NCI-H2171 treated with DMSO at 0.1 percent for 48 hours (cell line): ENCODE measurements around the gene PPFIA1.

Experiments
- DNase-seq: peaks from one replicate; lab custom pipeline; 2025; lab: John Stamatoyannopoulos, UW

Gene PPFIA1

DNA sequence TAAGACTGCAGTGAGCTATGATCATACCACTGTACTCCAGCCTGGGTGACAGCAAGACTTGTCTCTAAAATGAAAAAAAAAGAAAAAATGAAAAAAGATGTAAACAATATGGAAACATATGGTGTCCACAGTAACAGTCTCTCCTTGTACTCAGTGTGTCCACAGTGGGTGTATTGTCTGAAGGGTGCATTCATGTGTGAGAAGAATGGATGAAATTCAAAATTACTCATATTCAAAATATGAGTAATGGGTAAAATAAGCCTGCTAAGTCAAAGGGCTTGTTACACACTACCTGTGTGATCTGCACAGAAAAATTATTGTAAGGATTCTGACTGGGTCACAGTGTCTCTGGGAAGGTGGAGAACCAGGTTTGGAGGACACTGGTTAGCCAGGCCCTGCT, 26.9 kb downstream of the PPFIA1 start:
- DNase-seq = no peak

DNA sequence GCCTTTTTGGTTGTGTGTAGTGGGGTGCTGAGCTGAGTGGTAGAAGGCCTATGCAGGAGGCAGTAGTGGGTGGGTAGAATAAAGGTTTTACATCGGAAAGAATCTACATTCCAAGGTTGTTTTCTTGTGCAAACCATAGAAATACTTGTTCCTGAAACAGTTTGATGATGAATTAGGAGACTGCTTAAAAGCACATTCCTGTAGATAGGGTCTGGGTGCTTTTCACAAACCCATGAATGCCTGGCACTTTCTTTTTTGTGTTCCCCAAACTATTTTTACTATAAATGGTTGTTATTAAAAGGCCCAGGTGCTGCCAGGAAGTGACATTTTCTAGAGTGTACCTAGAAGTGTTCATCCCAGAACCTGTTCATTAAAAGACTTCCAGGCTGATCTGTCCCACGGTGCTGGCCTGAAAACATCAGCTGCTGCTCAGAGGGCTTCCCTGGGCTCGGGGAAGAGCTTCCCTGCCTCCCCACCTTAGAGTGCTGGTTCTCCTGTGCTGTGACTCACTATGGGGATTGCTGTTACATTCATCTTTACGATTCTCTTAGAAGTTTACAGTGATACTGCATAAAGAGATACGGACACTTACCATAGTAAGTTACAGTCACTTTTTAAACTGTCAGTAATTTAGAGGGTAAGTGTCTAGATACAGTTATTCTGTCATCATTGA, 27.9 kb downstream of the PPFIA1 start:
- DNase-seq = no peak

DNA sequence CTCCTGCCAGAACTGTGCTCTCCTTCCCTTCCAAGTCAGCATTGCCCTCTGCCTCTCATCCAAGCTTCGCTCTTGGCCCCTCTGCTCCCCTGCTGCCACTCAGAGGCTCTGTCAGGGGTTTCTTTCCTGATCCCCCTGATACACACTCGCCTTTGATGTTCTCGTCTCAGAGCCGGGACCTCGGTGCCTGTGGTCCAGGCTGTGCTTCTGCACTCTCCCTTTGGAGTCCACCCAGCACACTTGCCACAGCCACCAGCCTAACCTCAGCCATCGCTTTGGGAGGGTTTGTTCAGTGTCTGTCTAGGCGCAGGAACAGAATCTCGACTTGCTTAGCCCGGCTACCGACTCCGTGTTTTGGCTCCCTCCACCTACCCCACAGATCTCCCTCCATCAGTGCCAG, 29.1 kb downstream of the PPFIA1 start:
- no peak for DNase-seq

DNA sequence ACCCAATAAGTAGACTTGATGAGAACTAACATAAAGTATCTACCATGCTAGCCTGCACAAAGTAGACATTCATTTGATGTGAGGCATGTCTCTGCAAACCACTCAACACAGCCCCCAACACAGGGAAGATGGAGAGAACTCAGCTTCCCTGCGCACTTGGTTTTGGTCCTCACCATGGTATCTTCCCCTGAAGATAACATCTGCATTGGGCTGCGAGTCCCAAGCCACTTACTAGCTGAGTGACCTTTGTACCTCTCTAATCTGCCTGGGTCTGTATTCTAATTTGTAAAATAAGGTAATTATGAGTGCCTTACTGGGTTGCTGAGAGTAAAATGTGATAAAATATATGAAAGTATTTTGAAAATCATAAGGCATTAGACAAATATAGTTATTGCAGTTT, 30.7 kb downstream of the PPFIA1 start:
- DNase-seq = no peak

DNA sequence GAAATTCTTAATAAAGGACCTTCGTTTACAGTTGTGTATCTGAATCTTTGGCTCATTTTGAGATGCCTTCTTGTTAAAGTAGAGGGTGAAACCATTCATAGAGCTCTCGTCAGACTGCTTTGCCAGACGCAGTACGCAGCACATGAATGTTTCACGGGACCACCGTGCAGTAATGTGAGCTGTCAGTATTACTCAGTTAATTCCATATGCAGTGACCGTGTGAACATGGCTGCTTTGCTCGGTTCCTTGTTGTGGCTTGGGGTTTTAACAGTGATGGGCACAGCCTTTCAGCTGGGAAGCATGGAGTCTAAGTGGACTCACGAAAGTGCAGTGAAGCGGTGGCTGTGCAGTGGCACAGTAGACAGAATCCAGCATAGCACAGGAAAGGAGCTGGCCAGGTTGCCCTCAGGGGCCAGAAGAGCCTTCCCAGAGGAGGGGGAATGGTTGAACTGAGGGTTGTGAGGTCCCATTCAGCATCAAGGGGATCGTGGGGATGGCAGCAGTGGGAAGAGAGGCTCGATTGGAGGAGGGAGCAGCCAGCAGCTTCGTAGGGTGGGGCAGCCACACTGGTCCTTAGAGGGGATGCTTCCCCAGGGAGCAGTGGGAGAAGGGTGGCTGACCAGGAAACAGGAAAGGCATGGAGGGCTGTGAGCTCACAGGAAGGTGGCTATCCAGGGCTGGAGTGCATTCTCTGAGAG, 31.4 kb downstream of the PPFIA1 start:
- no peak for DNase-seq

DNA sequence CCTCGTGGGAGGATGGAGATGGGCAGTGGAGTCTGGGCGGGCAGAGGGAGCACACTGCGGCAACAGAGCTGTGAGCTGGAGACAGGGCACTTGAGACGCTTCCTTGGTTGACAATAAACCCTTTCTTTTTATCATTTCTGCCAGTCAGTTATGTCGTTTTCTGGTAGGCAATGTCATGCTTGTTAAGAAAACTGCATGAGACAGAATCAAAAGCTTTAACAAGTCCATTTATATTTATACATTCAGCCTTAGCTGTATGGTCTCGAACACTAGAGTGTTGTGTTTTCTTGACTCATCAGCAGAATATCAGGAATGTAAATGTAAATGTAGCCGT, 31.9 kb downstream of the PPFIA1 start:
- DNase-seq = no peak

DNA sequence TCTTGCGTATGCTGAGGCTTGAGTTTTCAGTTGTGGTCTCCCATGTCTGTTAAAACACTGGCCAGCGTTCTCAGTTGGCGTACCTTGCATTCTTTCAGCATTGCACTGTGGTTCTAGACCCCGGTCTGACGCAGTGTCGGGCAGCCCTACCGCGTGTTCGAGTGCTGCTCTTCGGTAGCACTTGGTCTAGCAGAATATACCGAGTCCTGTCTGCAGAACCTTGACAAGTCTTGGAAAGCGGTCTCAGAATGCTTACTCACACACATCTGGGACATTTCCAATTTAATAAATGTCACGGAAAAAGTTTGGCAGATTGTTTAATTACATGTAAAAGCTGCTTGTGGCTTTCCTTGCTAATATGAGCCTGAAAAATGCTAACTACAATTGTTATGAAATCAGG, 32.6 kb downstream of the PPFIA1 start:
- no peak for DNase-seq

DNA sequence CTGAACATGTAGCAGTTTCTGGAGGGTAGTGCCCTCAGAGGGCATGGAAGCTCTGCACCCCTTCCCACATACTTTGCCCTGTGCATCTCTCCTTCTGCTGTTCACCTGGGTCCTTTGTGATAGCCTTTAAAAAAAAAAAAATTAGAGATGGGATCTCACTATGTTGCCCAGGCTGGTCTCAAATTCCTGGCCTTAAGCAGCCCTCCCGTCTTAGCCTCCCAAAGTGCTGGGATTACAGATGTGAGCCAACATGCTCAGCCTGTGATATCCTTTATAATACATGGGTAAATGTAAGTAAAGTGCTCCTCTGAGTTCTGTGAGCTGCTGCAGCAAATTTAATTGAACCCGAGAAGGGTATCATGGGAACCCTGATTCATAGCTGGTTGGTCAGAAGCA, 33.7 kb downstream of the PPFIA1 start:
- no peak for DNase-seq

DNA sequence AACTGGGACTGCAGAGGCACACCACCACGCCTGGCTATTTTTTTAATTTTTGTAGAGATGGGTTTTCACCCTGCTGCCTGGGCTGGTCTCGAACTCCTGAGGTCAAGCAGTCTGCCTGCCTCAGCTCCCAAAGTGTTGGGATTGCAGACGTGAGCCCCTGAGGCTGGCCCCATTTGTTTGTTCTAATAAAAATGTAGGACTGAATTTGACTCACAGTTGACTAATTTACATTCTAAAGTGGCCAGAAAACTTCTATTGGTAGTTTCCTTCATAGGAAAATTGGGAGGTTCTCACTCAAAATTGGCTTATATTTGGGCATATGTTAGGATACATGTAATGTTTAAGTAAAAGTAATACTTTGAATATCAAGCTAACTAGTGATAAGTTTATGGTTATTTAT, 35.0 kb downstream of the PPFIA1 start:
- DNase-seq = no peak

DNA sequence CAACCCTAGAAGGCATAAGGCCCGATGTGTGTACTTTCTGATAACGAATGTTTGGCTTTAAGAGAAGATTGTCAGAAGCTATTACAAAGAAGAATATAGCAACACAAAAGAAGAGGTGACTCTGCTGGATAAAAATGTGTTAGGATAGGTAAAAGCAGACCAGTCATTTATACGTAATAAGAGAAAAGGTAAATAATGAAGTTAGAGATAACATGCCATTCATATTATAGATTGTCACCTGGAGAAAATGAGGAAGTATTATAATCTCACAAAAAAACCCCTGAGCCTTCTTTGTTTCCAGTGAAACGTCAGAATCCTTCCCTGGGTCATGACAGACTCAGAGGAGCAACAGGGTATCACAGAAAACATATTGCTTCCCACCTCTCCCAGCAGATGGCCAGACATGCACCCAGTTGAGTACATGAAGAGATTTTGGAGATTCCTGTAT, 36.1 kb downstream of the PPFIA1 start:
- no peak for DNase-seq

DNA sequence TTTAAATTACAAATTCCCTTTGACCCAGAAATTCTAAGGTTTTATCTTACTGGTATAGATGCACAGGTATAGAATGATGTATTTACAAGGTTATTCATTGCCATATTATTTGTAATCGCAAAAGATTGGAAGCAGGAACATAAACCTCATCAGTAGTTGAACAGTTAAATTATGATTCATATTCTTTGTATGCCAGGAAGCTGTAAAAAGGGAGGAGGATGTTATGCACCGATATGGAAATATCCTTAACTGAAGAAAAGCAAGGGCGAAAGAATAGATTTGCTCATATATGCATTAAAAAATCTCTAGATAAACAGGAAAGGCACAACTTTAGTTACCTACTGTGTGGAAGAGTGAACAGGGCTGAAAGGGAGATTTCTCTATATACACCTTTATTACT, 36.7 kb downstream of the PPFIA1 start:
- DNase-seq = no peak

DNA sequence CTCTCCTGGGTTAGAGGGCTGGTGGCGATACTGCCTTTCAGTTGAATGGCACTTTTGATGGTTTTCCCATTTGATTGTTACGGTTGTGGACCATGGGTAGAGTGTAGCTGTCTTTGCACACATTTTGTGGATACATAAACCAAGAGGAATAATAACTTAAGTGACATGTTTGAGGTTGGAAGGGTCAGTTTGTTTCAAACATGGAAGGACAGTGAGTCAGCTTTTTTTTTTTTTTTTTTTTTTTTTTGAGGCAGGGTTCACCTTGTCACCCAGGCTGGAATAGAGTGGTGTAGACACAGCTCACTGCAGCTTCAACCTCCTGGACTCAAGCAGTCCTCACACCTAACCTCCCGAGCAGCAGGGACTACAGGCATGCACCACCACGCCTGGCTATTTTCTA, 41.1 kb downstream of the PPFIA1 start:
- no peak for DNase-seq

DNA sequence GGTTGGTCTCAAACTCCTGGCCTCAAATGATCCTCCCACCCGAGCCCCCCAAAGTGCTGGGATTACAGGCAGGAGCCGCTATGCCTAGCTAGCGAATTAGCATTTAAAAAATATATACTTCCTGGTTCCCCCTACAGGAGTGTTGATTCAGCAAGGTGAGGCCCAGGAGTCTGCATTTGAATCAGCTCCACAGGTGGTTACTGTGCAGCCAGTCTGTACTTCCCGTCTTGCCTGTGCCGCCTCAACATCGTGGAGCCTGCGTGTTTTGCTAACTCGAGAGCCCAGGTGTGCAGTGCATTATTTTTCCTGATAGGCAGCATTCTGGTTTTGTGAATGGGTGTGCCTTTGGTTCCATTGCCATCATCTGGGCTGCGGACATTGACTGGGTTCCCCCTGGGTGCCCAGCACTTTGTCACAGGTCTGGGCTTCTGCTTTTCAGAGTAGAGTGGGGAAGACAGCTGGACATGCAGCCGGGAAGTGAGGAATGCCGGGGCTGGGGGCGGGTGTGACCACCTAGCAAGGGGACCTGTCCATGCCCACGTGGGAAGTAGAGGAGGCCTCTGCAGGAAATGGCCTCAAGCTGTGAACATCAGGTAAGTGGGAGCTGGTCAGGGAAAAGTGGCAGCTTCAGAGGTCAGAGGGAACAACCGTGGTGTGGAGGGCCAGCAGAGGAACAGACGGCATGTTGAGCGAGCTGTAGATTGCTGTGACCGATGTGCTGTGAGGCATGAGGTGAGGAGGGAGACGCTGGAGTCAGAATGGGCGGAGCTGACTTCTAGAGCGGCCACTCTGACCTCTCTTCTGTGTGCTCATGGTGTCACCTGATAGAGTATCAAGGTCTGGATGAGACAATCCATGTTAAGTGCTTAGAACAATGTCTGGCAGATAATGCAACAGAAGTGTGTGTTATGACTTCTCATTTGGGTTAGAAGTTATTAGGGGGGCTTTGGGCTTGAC, 42.2 kb downstream of the PPFIA1 start:
- no peak for DNase-seq

DNA sequence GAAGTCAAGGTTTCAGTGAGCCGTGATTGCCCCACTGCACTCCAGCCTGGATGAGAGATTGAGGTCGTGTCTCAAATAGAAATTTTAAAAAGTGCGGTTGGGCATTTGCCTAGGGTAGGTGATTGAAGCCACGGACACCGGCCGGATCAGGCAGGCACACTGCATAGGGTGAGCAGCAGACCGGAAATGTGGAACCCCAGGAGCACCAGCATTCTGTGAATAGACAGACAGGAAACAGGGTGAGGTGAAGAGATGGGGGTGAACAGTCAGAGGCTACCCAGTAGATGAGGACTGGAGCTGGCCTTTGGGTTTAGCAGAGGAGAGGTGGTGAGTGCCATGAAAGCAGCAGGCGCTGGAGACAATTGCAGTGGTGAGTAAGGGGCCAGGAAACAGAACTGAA, 43.5 kb downstream of the PPFIA1 start:
- DNase-seq = no peak

DNA sequence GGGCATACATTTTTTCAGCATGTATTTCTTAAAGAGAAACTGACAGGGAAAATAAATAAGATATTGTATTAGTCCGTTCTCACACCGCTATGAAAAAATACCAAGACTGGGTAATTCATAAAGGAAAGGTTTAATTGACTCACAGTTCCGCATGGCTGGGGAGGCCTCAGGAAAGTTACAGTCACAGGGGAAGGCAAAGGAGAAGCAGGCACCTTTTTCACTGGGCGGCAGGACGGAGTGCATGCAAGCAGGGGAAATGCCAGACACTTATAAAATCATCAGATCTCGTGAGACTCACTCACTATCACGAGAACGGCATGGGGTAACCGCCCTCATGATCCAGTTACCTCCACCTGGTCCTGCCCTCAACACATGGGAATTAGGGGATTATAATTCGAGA, 44.2 kb downstream of the PPFIA1 start:
- DNase-seq = no peak

DNA sequence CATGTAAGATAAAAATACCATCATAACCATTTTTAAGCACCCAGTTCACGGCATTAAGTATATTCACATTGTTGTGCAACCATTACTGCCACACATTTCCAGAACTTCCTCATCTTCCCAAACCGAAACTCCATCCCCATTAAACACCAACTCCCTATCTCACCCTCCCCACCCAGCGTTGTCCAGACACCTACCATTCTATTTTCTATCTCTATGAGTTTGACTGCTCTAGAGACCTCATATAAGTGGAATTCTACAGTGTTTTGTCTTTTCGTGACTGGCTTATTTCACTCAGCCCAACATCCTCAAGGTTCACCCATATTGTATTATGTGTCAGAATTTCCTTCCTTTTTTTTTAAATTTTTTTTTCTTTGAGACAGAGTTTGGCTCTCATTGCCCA, 45.2 kb downstream of the PPFIA1 start:
- no peak for DNase-seq

DNA sequence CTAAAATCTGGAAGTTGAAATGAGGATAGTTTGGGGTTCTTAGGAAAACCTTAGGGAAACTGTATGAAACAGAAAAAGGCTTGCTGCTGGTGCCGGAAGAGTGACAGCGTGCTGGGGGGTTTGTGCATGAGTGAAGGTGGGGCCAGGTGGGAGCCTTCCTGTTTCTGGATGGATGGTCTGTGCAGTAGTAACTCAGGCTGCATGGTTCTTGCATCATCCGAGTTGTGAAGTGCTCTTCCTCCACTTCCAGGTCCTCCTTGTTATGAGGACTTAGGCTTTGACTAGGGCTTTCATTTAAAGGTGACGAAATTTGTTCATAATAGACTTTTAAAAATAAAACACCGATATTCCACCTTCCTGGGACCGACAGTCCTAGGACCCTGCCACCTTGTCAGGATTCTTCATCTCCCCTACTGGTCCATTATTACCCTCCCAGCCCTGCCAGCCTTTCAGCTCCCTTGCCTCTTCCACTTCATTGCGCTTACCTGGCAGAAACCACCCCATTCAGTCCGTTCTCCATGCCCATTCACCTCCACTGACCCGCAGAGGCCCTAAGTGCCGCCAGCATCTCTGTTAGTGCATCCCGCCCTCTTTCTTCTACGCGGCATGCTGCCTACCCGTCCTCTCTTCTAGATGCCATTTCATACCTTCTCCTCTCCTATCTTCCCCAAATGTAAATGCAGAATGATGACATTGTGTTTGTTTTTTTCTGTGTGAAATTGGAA, 47.3 kb downstream of the PPFIA1 start:
- no peak for DNase-seq

DNA sequence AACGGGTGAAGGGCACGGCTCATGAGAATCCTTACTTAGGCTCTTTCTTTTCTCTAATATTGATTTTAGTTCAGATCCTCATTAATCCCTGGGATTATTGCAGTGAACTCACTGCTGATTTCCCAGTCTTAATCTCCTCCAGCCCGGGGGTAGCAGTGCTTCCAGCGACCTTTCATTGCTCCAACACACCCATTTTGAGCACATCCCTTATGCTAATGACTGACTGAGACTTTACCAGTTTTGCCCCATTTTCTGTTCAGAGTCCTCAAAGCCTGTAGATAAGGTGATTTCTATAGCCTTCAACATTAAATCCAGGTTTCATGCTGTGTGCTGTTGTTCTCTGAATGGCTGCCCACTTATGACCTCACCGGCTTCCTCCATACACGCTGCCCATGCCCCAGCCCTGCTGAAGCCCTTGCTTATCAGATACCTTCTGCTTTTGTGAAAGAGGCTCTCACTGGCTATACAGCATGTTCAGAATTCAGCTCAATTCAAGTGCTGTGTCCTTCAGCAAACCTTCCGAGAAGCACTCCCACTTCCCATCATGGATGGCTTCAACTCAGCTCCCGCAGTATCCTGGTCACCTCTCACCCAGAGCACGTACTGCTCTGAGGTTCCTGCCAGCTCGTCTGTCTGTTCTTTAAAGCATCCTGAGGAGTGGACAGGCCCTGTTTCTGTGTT, 49.0 kb downstream of the PPFIA1 start:
- no peak for DNase-seq

DNA sequence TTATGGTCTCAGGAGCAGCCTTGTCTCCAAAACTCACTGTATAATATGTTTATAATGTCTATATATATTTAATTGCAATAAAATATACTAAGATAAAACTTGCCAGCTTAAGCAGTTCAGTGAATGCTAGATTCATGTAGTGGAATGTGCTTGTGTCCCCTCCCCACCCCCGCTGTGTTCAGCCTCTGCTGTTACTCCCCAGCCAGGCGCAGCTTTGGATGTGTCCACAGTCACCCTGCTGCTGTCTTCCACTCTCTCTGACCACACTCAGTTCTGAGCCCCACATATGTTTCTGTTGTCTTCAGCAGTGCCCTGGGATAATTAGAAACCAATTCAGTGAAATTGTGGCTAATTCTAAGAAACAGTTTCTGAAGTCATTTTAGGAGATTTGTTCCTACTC, 52.2 kb downstream of the PPFIA1 start:
- no peak for DNase-seq

DNA sequence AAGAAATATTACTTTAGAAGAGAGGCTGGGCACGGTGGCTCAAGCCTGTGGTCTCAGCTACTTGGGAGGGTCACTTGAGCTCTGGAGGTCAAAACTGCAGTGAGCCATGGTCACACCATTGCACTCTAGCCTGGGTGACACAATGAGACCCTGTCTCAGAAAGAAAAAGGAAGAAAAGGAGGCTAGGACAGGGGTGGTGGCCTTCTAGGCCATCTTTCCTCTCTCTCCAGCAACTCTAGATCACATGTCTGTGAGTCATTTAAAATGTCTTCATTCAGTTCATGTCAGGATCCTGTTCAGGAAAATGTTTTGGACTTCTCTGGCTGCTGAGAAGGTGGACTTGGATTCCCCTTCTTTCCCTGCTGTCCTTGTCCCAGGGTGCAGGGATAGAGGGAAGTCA, 53.3 kb downstream of the PPFIA1 start:
- no peak for DNase-seq

DNA sequence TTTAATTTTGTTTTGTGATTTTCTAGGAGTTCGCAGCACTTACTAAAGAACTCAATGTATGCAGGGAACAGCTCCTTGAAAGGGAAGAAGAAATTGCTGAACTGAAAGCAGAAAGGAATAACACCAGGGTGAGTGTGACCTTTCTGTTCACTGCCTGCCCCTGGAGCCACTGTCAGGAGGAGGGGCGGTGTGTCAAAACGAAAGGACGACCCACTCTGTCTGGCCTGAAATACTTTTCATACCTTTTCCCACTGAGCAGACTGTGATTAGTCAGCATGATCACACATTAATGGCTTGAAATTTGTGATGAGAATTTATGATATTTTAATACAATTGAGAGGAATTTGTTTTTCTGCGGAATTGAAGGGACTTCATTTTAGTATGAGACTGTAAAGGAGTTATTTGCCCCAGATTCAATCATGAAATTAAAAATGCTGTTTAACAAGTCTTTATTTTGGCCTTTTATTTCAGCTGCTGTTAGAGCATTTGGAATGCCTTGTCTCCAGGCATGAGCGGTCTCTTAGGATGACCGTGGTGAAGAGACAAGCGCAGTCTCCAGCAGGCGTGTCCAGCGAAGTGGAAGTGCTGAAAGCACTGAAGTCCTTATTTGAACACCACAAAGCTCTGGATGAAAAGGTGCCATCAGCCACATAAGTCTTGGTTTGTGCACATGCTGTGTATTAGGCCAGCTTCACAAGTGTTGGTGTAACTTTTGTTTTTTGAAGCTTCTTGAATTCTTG, 54.1 kb downstream of the PPFIA1 start:
- no peak for DNase-seq
